Stimulated activated CD4-positive, alpha-beta T cell treated with anti-CD3 and anti-CD28 coated beads, Interleukin-2, amount 100 ng/mL, for 24 hours (primary cell): ENCODE results near the gene MORF4L1.
"Not testable (repeated sequence)": the region's sequence is repeated elsewhere in the genome, so short reads cannot be mapped to it uniquely, and the experiment has no call there.

Experiments
- DNase-seq, 2 donors: peaks; one replicate each; pipeline ENCODE4 v3.0.0-alpha.2; 2020

The MORF4L1 gene, protein sequence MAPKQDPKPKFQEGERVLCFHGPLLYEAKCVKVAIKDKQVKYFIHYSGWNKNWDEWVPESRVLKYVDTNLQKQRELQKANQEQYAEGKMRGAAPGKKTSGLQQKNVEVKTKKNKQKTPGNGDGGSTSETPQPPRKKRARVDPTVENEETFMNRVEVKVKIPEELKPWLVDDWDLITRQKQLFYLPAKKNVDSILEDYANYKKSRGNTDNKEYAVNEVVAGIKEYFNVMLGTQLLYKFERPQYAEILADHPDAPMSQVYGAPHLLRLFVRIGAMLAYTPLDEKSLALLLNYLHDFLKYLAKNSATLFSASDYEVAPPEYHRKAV

DNA sequence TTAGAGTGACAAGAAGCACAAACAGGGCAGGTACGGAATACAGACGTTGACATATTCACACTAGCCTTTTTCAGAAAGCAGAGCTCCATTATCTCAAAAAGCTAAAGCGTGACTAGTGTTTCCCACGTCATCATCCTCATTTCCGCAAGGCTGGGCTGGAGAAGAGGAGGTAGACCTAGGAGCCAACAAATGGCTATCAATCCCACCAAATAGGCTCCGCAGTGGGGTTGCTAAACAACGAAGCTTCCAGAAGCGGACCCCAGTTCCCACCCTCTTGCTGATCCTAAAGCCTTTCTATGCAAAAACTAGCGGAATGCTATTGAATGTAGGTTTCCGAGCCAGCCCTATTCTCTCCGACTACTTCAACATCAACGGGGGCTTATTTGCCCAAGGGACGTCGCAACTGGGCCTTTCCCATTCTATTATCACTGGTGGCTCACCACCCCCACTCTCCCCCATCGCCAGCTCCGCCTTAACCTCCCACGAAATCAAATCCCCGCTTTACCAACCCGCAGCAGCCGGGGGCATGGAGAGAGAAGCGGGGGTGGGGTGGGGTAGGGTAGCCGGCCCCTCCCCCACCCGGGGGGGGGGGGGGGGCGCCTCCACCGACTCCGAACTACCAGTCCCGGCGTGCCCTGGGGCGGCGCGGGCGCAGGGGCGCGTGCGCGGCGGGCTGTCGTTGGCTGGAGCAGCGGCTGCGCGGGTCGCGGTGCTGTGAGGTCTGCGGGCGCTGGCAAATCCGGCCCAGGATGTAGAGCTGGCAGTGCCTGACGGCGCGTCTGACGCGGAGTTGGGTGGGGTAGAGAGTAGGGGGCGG lies at the start of gene MORF4L1:
Gene MORF4L1 (plus strand): TSS at position 736 of the 817 bp plus-strand sequence. CDS start 128 bp downstream, outside the sequence.
- peak; percentile 95 for DNase-seq

DNA sequence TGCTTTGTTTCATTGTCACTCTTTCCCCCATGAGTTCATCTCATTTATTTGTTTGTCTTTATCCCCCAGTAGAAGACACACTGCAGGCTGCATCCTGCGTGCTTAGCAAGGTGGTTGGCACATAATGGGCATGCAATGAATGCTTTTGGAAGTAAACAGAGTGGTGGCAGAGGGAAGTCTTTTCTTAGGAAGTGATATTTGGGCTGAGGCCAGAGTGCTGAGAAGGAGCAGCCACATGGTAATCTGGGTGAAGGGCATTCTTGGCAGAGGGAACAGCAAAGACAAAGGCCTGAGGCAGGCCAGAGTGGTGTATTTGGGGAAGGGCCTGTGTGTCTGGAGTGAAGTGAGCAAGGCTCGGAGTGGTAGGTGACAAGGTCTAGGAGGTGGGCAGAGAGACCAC lies 43.8 kb upstream of the MORF4L1 start:
- DNase-seq = no peak

DNA sequence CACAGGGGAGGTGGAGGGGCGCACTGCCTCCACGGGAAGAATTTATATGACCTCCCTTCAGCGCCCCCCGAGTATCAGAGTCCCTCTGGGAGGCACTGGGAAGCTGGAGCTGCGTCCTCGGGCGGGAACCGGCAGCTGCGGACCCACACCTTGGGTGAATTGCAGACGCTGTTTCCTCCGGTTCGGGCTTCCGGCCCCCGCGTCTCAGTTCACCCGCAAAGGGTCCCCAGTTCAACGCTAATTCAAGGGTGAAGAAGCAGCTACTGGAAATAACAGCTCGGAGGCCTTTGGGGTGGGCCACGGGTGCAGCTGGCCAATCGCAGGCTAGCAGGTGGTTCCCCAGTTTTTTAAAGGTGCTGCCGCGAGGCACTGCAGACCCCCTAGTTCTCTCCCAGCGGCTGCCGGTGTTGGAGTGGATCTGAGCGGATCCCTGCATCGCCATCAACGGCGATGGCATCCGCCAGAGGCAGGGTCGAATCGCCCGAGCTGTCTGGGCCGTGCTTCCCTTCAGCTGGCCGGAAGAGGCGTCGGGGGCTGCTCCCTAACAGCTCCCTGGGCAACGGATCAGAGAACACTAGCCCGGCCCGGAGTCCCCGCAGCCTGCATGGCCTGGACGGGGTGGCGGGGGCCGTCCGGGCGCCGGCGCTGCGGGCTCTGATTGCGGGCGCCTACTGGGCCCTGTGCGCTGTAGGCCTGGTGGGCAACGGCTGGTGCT lies 42.0 kb upstream of the MORF4L1 start:
- DNase-seq = peak in 1 of 2 donors; percentile 6

DNA sequence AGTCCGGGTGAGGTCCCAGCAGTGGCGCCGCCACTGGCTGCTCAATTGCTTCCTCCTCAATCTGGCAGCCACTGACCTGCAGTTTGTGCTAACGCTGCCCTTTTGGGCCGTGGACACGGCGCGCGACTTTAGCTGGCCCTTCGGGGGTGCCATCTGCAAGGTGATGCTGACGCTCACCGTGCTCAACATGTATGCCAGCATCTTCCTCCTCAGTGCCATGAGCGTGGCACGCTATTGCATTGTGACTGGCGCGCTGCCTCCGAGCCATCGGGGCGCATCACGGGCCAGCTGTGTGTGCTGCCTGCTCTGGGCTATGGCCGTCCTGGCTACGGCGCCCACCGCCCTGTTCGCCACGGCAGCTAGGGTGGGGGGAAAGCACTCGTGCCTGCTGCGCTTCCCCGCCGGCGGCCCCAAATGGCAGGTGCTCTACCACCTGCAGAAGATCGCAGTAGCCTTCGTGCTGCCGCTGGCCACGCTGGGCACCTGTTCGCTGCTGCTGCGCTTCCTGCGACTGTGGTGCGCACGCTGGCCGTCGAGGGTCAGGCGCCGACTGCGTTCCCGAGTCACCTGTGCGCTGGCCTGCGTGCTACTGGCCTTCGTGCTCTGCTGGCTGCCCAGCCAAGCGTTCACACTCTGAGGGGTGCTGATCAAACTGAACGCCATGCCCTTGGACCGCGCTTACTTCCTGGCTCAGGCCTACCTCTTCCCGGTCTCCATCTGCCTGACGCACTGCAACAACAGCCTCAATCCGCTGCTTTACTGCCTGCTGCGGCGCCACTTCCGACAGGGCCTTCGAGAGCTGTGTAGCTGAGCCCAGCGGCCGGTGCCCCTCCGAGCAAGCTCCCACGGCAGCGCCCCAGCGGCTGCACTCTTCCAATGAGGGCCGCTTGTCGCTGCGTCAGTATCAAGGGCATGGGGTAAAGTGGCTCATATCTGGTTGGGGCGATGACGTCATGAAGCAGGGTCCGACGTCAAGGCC lies 41.2 kb upstream of the MORF4L1 start:
- no peak for DNase-seq

DNA sequence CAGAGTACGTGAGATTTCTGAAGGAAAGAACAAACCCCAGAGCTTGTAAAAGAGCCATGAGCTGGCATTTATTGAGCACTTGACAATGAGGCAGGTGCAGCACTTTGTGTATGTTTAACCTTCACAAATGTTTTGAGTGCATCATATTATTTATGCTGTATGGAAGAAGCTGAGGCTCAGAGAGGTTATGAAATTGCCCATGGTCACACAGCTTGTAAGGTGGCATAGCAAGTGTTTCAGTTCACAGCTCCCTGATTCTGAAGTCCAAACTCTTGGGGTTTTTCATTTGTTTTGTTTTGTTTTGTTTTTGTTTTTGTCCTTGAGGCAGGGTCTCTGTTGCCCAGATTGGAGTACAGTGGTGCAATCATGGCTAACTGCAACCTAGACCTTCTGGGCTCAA lies 36.4 kb upstream of the MORF4L1 start:
- DNase-seq = no peak

DNA sequence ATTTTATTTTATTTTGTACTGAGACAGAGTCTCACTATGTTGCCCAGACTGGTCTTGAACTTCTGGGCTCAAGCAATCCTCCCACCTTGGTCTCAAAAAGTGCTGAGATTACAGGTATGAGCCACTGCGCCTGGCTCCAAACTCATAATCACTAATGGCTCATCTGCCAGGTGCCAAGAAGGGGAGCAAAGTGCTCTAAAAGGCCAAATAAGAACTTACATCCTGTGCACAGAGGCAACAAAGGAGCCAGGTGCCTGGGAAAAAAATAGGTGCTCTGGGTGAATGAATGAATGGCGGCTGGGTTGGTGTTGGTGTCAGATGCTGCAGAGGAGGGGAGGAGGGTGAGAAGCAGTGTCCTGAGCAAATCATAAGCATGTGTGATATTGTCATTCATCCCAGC lies 35.6 kb upstream of the MORF4L1 start:
- DNase-seq = no peak

DNA sequence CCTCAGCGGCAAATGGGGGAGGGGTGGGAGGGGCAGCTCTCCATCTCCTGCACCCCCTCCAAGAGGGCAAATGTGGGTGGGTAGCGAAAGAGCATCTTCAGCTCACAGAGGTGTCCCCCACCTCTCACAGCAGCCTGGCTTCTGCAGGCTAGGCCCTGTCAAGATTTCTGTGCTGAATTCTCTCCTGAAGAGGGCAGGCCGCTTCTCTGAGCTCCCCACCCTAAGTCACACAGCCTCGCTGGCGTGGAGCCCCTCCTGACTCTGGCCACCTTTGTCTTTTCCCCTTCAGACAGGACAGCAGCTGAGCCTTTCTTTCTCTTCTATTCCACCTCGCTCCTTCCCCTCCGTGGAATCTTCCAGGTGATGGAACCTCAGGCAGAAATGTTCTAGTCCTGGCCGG lies 35.1 kb upstream of the MORF4L1 start:
- DNase-seq = no peak

DNA sequence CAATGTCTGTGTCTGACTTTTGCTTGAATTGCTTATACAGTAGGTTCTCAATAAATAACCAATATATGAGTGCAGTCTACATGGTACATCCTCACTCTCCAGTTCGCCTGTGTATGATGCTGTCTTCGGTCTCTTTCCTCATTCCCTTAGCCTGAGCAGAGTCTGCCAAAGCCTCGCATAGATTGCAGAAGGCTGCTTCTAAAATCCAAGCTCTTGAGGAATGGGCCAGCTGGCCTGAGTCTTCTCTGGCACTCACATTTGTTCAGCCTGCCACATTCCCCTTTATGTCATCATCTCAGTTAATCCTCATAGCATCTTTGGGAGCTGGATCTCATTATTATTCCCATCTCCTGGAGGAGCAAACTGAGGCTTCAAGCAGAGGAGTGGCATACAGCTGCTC lies 34.2 kb upstream of the MORF4L1 start:
- no peak for DNase-seq

DNA sequence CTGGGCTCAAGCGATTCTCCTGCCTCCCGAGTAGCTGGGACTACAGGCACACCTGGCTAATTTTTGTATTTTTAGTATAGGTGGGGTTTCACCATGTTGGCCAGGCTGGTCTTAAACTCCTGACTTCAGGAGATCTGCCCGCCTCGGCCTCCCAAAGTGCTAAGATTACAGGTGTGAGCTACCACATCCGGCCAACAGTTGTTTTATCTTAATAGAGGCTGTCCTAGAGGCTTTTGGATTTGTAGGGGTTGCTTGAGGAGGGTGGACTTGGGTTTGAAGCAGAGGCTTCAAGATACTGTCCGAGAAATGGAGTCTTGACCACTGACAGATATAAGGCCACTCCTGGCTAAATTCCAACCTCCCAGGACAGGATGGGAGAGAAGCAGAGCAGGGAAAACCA lies 33.5 kb upstream of the MORF4L1 start:
- DNase-seq = not testable (repeated sequence)

DNA sequence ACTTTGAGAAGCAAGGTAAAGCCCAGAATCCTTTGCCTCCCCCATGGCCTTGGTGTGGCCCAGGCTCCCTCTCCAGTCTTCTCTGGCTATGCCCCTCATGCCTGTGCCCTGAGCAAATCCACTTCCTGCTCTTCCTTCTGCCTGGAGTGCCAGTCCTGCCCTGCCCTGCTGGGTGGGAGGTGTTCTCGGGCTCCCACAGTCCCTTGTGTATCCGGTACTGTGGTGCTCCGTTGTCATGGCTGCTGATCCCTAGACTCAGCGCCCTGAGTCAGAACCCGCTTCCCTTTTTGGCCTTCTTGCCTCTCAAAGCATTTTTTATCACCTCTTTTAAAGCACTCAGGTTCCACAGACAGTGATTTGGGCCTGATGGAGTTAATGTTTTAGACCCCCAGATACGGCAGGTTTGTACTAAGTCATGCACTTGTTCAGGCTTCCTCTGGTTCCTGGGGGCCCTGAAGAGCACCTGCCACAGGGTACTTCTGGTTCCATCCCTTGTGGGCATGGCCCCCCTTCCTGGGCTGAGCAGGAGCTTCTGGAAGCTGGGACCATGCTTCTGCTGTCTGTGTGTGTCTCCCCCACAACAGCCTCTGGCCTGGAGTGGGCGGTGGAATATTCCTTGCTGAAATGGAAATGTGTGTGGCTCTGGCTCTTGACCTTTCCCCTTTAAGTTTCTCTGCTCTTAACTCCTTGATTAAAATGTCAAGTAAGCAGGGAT lies 31.9 kb upstream of the MORF4L1 start:
- DNase-seq = no peak

DNA sequence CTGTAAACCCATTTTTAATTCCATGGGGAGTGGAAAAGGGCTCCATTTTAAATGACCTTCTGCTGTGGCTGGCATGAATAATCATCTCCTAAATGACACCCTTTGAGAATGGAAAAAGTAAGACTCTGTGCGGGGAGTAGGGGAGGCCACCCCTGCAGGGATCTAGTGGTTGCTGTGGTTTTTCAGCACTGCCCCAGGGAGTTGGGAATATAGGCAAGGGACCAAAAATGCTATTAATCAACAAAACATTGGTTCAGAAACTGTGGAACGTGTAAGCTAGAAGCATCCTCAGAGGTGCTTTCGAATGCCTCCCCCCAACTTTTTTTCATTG lies 31.3 kb upstream of the MORF4L1 start:
- no peak for DNase-seq

DNA sequence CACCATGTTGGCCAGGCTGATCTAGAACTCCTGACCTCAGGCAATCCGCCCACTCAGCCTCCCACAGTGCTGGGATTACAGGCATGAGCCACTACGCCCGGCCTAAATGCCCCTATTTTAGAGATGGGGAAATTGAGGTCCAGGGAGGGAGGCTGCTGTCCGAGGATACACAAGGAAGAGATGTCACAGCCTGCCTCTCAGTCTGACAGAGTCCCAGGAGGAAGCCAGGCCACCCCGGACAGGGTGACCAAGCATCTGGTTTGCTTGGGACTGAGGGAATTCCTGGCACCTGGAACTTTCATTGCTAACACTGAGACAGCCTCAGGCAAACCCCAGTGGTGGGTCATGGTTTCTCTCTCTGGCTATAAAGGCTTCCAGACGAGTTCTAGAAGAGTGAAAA lies 30.8 kb upstream of the MORF4L1 start:
- DNase-seq = no peak

DNA sequence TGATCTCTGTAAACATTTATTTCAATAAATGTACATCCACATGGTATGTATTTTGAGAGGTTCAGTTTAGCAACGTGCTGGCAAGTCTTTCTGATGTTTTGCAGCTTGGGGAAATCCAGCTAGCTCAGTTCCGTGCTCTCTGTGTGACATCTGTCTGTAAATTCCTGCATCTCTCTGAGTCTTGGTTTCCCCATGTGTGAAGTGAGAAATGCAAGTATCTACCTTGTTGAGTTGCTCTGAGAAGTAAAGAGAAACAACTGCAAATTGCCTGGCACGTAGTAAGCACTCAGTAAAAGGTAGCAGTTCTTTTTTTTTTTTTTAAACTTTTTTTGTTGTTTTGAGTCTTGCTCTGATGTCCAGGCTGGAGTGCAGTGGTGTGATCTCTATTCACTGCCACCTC lies 30.2 kb upstream of the MORF4L1 start:
- DNase-seq = no peak

DNA sequence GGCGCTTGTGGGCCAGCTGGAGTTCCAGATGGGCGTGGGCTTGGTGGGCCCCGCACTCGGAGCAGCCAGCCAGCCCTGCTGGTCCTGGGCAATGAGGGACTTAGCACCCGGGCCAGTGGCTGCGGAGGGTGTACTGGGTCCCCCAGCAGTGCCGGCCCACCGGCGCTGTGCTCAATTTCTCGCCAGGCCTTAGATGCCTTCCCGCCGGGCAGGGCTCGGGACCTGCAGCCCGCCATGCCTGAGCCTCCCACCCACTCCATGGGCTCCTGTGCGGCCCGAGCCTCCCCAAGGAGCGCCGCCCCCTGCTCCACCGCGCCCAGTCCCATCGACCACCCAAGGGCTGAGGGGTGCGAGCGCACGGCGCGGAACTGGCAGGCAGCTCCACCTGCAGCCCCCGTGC lies 25.8 kb upstream of the MORF4L1 start:
- DNase-seq = not testable (repeated sequence)

DNA sequence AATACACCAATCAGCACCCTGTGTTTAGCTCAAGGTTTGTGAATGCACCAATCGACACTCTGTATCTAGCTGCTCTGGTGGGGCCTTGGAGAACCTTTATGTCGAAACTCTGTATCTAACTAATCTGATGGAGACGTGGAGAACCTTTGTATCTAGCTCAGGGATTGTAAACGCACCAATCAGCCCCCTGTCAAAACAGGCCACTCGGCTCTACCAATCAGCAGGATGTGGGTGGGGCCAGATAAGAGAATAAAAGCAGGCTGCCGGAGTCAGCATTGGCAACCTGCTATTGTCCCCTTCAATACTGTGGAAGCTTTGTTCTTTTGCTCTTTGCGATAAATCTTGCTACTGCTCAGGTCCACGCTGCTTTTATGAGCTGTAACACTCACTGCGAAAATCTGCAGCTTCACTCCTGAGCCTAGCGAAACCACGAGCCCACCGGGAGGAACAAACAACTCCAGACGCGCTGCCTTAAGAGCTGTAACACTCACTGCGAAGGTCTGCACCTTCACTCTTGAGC lies 25.2 kb upstream of the MORF4L1 start:
- not testable (repeated sequence) for DNase-seq

DNA sequence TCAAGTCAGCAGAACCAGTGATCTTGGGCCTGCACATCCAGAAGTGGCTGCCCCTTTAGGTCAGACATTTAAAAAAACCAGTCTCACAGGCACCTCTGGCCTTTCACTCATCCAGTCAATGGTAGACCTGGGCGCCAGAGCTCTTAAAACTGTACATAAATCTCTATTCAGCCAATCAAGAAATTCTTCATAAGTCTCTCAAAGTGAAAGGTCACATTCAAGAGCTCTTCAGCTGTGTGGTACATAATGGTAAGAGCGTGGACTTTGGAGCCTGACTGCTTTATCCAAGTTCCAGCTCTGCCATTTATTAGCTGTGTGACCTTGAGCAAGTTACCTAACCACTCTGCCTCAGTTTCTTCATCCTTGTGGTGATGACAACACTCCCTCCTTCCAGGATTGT lies 22.3 kb upstream of the MORF4L1 start:
- DNase-seq = no peak

DNA sequence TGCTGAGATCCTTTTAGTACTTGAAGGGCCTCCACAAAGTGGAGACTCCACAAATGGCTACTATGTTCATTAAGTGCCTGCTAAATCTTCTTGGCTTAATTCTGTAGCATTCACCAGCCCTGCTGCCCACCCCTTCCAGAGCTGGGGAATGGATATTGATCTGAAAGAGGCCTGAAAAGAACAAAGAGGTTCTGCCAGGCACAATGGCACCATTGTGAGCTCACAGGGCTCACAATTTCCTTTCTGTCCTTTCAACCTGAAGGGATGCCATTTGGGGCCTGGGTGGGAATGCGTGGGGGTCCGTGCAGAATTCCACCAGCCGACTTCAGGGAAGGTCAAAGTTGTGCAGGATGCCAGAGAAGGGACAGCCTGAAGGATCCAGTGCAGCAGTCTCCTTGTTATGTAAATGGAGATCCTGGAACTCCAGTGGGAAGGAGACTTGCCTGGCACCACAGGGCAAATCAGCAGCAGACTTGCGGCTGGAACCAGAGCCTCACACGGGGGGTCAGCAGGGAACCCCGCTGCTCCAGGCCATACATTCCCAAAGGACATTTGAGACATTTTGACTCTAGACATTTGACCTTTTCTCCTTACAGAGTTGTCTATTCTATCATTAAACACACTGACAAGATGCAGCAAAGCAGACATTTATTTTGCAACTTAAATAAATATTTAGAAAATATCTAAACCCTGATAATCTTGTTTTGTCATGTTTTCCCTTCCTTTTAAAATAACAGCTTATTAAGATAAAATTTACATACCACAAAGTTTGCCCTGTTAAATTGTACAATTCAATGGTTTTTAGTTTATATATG lies 21.5 kb upstream of the MORF4L1 start:
- no peak for DNase-seq

DNA sequence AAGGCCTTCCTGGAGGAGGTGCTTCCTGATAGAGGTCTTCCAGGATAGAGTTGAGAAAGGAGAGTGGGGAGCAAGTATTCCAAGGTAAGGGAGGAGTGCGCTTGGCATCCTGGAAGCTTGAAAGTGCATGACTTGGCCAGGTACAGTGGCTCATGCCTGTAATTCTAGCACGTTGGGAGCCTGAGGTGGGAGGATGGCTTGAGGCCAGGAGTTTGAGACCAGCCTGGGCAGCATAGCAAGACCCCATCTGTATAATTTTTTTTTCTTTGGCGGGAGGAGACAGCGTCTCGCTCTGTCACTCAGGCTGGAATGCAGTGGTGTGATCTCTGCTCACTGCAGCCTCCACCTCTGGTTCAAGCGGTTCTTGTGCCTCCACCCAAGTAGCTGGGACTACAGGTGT lies 19.2 kb upstream of the MORF4L1 start:
- no peak for DNase-seq

DNA sequence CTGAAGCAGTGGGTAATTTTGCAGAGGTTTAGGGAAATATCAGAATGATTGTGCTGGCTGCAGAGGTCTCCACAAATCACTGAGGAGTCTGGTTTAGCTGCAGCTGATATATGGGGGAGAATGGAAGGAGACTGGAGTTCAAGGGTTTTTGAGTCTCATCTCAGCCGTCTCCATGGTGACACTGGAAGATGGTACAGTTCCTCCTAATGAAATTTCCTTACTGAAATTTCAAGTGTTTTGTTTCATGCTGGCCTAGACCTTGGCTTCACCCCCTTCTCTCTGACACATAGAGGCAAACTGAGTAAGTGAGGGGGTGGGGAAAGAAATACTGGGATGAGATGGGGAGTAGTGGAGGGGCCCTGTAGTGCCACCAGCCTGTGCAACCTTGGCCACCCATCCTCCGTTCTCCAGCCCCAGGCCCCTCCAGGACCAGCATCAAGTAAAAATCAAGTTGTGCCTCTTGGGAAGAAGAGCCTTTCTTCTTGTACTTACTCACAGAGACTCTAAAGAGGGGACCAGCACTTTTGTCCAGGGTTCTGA lies 17.8 kb upstream of the MORF4L1 start:
- DNase-seq = no peak

DNA sequence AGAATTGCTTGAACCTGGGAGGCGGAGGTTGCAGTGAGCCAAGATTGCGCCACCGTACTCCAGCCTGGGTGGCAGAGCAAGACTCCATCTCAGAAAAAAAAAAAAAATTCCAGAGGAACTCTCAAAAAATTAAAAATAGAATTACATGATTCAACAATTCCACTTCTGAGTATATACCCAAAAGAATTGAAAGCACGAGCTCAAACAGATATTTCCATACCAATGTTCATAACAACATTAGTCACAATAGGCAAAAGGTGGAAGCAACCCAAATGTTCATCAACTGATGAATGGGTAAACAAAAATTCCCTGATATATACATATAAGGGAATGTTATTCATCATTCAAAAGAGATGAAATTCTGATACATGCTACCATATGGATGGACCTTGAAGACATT lies 16.9 kb upstream of the MORF4L1 start:
- no peak for DNase-seq
